Lower leg skin (tissue), 4 donors: ENCODE data around the gene KRT81. TPM values are rescaled to one million over a fixed set of nuclear protein-coding genes. Genes with fewer than 3 reads are reported as not detected.
A peak's percentile ranks its signal among the peaks of the same experiment; 100 is the strongest.
"Not testable (repeated sequence)": the region's sequence is repeated elsewhere in the genome, so short reads cannot be mapped to it uniquely, and the experiment has no call there.

ENCODE experiments used
- DNase-seq, 2 donors: peaks; one replicate each; pipeline ENCODE4 v3.0.0-alpha.2; 2019; ENCODE audit warnings: low spot score in 2 of 2
- H3K4me3 ChIP-seq: fragments of 200-600 bp; sonication (generic); 2 replicates; pipeline ENCODE4 v1.5.1; 2017; ENCODE audit warnings: mild to moderate bottlenecking, low read depth; ENCODE audit not compliant: poor library complexity, severe bottlenecking
- CTCF ChIP-seq, 3 donors: fragments of 450-650 bp; IDR thresholded peaks; one replicate each; pipeline ENCODE4 v1.5.1; 2016; ENCODE audit warnings: antibody characterized with exemption in 3 of 3, mild to moderate bottlenecking in 3 of 3, moderate library complexity in 2 of 3
- POLR2A ChIP-seq, 2 donors: fragments of 450-650 bp; IDR thresholded peaks; one replicate each; pipeline ENCODE4 v1.6.1; 2016 to 2017; ENCODE audit warnings: antibody characterized with exemption in 2 of 2, mild to moderate bottlenecking in 1 of 2, moderate library complexity in 1 of 2
- WGBS, 2 donors: methylation state at CpG; one replicate each; pipeline ENCODE4 v1.1.5; 2018; 5-methylcytosine and 5-hydroxymethylcytosine counted together
- intact Hi-C: fragments of 100-400 bp; cut with DNase I; formaldehyde crosslinking; loops from one replicate; pipeline ENCODE4 v1.15.0; 2023; ENCODE audit warnings: low total_unique reads
- total RNA-seq, 4 donors: library from RNA; depleted of rRNA; stranded (reverse); fragments of >200 nt; gene quantifications; one replicate each; pipeline ENCODE4 v1.1.0, GENCODE V29; 2016

The KRT81 gene
- total RNA-seq, 4 donors from 2014 or later = 0.37 to 204 (median 10.6) TPM; not detected in 1

- intact Hi-C loops = no loop called here
- TF ChIP-seq CTCF (IDR thresholded peaks at IDR 0.05) = no peak
- TF ChIP-seq POLR2A (IDR thresholded peaks at IDR 0.05) = no peak
- WGBS, 2 donors = 13 to 20% methylated on average over 12 of the region's 12 CpGs
- no peak overlapping the region for H3K4me3 ChIP-seq
- DNase-seq = peak; percentile 86 to 97
Observed at GRCh38 chr12:52243856-52244614, 47.3 kb downstream of the KRT81 start.

GRCh38 chr12:52243259-52243855, 48.0 kb downstream of the KRT81 start:
- no peak for TF ChIP-seq CTCF (IDR thresholded peaks at IDR 0.05)
- no peak for TF ChIP-seq POLR2A (IDR thresholded peaks at IDR 0.05)
- WGBS, 2 donors = 44 to 56% methylated on average over 5 of the region's 5 CpGs
- DNase-seq = peak in 1 of 2 donors; percentile 84
- intact Hi-C loops = no loop called here
- H3K4me3 ChIP-seq = no peak overlapping the region

- 92 to 99% methylated on average over 11 of the region's 11 CpGs for WGBS, 2 donors
- DNase-seq = peak in 1 of 2 donors; percentile 63
Observed at GRCh38 chr12:52242442-52243258, 48.7 kb downstream of the KRT81 start.

GRCh38 chr12:52241205-52241842, 50.0 kb downstream of the KRT81 start:
- TF ChIP-seq POLR2A (IDR thresholded peaks at IDR 0.05) (no peak), CTCF (IDR thresholded peaks at IDR 0.05) (no peak)
- peak in 1 of 2 donors; percentile 83 for DNase-seq
- intact Hi-C loops = no loop called here
- 79 to 80% methylated on average over 11 of the region's 11 CpGs for WGBS, 2 donors
- no peak overlapping the region for H3K4me3 ChIP-seq

More at GRCh38 chr12:52242442-52243258, 48.7 kb downstream of the KRT81 start:
- intact Hi-C loops = no loop called here
- TF ChIP-seq CTCF (IDR thresholded peaks at IDR 0.05) (no peak), POLR2A (IDR thresholded peaks at IDR 0.05) (no peak)
- H3K4me3 ChIP-seq = no peak overlapping the region

- H3K4me3 ChIP-seq, intact Hi-C loops: not testable (repeated sequence)
- 79 to 88% methylated on average over 6 of the region's 6 CpGs for WGBS, 2 donors
- peak in 1 of 2 donors; percentile 36 for DNase-seq
Observed at GRCh38 chr12:52240247-52240646, 51.1 kb downstream of the KRT81 start.
